ENCODE measurements around the gene PCGF2.

The PCGF2 gene

GRCh38 chr17:38751144-38751807 is 3.1 kb upstream of the PCGF2 start:
- DNase-seq, result no peak

GRCh38 chr17:38750312-38751121 is 2.4 kb upstream of the PCGF2 start:
- no peak for DNase-seq

- no peak for DNase-seq
Measured at GRCh38 chr17:38750044-38750311, 1.8 kb upstream of the PCGF2 start.

- no peak for DNase-seq
Measured at GRCh38 chr17:38749223-38750043, 1.3 kb upstream of the PCGF2 start.

GRCh38 chr17:38748892-38749222 is 721 bp upstream of the PCGF2 start:
- no peak for DNase-seq

GRCh38 chr17:38747463-38748148 is 530 bp downstream of the PCGF2 start:
- DNase-seq, result no peak

GRCh38 chr17:38746849-38747462 is 1.2 kb downstream of the PCGF2 start:
- DNase-seq, result no peak

GRCh38 chr17:38746004-38746848 is 1.9 kb downstream of the PCGF2 start:
- DNase-seq, result no peak

GRCh38 chr17:38745545-38745944 is 2.6 kb downstream of the PCGF2 start:
- DNase-seq, result no peak

- DNase-seq, result no peak
Measured at GRCh38 chr17:38743556-38744171, 4.5 kb downstream of the PCGF2 start.

GRCh38 chr17:38742411-38743308 is 5.5 kb downstream of the PCGF2 start:
- DNase-seq, result no peak

GRCh38 chr17:38741921-38742410 is 6.2 kb downstream of the PCGF2 start:
- no peak for DNase-seq

- DNase-seq, result no peak
Measured at GRCh38 chr17:38741461-38741860, 6.7 kb downstream of the PCGF2 start.

- DNase-seq, result no peak
Measured at GRCh38 chr17:38740806-38741205, 7.3 kb downstream of the PCGF2 start.

- DNase-seq, result no peak
Measured at GRCh38 chr17:38740044-38740443, 8.1 kb downstream of the PCGF2 start.

GRCh38 chr17:38739305-38739704 is 8.8 kb downstream of the PCGF2 start:
- no peak for DNase-seq

- no peak for DNase-seq
Measured at GRCh38 chr17:38738686-38739085, 9.4 kb downstream of the PCGF2 start.

- no peak for DNase-seq
Measured at GRCh38 chr17:38738007-38738662, 10.0 kb downstream of the PCGF2 start.

- peak; percentile 81 for DNase-seq
Measured at GRCh38 chr17:38735161-38735997, 12.8 kb downstream of the PCGF2 start.
